ENCODE data around the gene JRKL.

DNA sequence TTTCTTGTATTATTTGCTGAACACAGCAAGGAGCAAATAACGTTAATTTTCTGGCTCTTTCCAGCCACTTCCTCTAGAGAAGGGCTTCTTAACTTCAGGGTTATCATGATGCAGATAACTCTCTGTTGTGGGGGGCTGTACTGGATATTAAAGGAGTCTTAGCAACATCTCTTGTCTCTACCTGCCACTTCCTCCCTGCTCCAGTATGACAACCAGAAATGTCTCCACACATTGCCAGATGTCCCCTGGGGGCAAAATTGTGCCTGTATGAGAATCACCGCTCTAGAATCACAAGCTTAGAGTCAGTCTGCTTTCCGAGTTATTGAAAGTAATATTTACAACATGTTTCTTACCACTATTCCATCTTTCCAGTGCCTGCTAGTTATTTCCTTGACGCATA lies 6.8 kb downstream of the JRKL start:
- TF ChIP-seq, protein P1, sequence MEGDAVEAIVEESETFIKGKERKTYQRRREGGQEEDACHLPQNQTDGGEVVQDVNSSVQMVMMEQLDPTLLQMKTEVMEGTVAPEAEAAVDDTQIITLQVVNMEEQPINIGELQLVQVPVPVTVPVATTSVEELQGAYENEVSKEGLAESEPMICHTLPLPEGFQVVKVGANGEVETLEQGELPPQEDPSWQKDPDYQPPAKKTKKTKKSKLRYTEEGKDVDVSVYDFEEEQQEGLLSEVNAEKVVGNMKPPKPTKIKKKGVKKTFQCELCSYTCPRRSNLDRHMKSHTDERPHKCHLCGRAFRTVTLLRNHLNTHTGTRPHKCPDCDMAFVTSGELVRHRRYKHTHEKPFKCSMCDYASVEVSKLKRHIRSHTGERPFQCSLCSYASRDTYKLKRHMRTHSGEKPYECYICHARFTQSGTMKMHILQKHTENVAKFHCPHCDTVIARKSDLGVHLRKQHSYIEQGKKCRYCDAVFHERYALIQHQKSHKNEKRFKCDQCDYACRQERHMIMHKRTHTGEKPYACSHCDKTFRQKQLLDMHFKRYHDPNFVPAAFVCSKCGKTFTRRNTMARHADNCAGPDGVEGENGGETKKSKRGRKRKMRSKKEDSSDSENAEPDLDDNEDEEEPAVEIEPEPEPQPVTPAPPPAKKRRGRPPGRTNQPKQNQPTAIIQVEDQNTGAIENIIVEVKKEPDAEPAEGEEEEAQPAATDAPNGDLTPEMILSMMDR (IDR thresholded peaks at IDR 0.05) = no peak
- no peak for TF ChIP-seq POLR2A (IDR thresholded peaks at IDR 0.05)
